Measurements from ENCODE around the gene MKNK1.

Gene MKNK1

DNA sequence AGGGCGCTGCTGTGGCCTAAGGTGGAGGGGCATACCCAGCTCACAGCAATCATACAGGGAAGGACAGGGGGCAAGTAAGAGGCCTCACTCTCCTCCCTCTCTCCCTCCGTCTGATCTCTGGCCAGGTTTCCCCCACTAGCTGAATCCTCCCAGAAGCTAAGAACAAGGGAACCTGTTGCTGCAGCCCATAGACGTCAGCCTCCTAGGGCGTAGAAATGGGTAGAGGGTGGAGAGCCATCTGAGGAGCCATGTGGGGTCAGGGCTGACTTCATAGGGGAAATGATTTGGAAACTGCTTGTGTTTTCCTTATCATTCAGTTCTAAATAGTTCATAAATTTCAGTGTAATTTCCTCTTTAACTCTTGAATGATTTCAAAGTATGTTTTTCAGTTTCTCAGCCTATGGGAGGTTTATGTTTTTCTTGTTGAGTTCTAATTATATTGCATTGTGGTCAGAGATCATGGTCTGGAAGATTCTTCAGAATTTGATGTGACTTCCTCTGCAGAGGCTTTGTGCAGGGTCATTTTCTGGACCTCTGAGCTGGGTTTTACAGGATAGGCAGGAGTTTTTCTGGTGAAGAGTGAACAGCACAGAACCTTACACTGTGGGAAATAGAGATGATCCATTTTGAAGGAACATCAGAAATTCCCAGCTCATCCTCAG, 14.8 kb upstream of the MKNK1 start:
- no peak for DNase-seq

DNA sequence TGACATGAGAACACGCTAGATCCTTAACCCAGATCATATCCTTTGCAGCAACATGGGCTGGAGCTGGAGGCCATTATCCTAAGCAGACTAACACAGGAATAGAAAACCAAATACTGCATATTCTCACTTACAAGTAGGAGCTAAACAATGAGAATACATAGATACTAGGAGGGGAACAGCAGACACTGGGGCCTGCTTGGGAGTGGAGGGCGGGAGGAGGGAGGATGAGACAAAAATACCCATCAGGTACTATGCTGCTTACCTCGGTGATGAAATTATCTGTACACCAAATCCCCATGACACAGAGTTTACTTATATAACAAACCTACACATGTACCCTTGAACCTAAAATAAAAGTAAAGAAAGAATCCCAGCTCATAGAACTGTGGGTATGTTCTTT, 13.8 kb upstream of the MKNK1 start:
- DNase-seq = no peak

DNA sequence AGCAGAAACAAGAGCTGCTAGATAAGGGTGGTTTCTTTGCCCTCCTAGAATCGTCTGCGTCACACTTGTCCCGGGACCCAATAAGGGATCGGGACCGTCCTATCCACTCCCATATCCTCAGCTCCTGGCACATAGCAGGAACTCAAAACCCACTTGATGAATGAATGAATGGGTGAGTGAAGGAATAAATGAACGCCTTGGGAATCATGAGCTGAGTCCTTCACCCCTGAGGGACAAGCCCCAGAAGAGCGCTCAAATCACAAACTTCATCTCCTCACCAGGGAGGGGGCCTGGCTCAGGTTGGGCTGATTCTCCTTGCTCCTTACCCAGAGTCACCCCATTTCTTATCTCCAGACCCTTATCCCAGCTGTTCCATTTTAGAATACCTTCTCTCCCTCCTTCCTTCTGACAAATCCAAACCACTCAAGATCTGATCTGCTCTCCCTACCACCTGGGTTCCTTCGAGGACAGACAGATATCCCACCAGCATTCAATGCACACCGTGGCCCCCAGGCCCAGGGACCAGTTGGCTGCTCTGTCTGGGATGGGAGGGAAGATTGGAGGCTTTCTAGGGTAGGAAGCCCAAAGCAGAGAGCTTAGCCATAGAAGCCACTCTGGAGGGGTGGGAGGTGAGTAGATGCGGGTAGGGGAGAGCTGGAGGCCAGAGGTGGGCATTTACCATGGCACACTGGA, 13.2 kb upstream of the MKNK1 start:
- DNase-seq = no peak

DNA sequence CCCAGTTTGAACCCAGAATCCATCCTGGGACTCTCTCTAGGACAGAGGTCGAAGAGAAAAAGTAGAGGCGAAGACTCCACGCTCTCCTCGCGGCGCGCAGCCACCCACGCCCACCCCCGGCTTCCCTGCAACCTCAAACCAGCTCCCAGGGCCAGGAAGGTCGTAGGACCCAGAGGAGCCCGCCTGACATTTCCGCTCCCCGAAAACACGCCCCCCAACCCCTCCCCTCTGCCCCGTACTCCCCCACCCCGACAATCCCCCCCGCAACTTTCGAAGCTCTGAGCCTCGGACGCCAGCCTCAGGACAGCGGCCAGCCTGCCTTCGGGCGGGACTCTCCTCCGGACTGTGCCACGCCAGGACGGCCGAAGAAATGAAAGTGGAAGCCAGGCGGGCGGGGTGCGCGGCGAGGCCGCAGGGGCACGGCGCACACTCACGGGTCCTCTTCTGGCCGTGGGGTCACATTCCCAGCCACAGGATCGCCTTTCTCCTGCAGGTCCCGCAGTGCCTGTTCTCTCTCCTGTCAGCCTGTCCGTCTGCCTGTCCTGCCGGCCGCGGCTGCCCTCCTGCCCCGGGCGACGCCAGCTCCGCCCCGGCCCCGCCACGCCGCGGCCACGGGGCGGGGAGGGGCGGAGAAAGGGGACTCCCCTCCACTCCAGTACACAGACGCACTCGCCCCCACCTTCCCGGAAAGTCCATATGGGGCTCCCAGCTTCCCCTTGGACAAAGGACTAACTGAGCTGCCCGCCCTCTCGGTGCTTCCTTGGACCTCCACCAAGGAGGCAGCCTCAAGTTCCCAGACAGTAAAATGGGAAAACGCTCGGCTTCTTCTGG, 12.4 kb upstream of the MKNK1 start, which contains the start of gene MOB3C:
Gene MOB3C, minus strand, starts transcription at position 535 of the 831 bp plus-strand sequence. CDS start 3,490 bp downstream, outside the sequence.
- DNase-seq = peak; percentile 49

DNA sequence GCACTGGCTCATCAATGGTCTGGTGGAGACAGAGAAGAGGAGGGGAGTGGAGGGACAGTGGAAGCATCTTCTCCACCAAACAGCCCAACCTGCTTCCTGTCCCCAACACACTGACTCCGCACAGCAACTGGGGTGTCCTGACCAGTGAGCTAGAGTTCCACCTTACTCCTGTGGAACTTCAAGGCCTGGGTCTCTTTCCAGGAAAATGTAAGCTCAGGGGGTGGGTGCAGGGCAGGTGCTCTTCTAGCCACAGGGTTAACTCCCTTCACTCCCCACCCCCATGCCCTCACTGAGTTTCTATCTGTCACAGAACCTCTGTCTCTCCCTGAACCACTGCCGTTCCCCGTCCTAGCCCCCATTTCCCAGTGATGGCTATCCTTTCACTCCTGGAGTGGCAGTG, 11.7 kb upstream of the MKNK1 start:
- no peak for DNase-seq

DNA sequence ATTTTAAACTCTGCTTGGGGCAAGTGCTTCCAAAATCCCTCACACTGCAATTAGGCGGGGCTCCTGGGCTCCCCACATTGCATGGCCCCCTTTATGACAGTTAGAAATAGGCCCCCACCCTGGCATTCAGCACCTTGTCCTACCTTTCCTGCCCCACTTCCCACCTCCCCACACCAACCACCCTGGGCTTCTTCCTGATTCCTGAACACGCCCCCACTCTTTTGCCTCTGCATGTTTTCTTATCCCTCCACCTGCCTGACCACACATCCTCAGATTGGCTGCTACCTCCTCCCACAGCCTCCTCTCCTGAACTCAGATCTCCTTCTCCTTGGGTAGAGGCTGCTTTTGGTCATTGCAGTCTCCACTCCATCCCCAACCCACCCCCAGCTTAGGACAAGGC, 11.0 kb upstream of the MKNK1 start:
- no peak for DNase-seq

DNA sequence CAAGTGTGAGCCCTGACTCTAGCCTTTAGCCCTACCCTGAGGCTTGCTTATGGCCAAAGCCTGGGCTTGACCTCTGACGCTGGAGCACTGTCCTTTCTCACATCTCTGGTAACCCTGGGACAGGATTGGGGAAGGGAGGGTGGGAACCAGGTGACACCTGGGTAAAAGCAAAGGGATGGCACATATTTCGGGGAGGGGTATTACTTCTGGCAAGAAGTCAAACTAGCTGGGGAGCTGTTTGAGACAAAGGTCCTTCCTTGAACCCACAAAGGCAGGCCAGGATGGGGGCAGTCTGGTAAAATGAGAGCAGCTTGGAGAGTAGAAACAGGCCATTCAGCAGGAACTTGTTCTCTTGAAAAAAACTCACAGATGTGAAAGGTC, 10.5 kb upstream of the MKNK1 start:
- no peak for DNase-seq

DNA sequence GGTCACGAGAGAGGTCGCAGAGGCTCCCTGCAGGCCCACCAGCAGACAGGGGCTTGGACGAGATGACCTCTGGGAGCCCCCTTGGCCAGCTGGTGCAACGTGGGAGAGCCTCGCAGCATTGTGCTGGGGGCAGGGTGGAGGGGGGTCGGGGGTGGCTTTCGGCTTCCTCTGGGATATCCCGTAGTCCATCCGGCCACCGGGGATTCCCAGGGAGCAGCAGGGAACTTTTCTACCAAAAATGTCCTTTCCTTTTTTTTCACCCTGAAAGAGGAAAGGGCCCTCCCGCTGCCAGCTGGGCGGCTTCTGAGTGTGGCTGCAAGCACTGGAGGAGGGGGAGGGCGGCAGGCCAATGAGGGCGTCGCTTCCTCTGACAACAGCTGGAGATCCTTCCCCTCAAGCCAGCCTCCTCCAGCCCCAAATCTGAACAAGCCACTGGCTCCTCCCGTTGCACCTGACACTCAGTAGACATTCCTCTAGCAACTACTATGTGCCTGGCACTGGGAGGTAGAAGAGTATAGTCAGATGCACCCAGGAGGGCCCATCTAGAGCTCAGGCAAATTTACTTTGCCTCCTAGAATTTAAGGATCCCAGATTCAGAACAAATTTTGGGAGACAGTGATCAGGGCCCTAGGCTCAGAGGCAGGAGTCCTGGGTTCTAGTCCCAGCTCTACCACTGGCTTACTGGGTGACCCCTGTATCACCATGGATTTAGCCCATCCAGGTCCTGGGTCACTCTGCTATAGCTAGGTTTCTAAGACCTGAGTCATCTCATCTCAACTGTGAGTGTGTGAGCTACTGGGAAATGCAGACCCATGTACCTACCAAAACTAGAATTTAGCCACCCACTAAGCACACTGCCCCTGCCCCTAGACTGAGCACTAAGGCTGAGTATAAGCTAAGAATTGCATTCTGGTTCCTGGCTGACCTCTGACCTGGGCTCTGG, 9.9 kb upstream of the MKNK1 start:
- no peak for DNase-seq

DNA sequence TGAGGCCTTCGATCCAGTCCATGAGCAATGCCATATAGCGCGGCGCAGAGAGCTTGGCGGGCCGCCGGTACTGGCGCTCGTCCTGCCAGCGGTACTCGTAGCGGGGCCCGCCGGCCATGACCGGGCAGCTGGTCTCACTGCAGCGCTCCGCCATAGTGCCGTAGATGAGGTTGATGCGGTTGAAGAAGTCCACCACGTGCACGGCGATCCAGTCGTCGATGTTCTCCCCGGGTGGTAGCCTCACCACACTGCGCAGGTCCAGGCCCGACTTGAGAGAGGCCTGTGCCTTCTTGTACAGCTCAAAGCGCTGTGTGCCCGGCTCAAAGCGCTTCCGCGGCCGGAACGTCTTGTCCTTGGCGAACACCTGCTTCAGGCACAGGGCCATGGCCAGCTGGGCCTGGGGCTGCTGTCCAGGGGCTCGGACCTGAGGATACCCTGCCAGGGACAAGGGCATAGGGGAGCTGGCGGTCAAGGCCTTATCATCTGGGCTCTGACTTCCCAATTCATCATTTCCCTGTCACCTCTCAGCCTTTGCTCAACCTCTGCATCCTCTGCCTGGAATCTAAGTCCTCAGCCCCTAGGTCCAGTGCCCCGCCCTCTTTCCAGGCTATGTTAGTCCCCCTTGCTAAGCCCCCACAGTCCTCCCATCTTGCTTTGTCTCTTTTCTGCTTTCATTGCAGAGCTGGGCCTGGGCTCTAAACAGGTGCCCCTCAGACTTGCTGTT, 9.0 kb upstream of the MKNK1 start:
- DNase-seq = no peak

DNA sequence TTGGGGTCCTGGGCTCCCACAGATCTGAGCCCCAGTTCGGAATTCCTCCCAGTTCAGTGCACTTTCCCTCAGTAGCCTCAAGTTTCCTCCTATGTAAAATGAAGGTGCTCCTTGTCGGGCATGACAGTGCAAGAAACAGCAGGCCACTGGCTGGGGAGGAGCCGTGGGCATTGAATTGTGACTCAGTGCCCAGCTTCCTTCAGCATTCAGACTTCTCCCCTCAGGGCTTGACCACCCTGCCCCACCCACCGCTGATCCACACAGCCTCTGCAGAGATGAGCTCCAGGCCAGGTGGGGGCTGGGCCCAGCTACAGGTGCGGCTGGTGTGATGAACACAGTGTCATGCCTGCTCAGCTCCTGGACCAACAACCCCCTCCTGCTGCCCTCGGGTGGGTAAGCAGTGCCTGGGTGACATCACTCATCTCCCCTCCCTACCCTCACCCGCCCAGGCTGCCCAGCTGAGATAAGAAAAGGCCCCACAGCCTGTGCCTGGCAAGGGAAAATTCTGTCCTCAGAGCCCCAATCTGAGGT, 7.7 kb upstream of the MKNK1 start:
- DNase-seq = peak; percentile 67

DNA sequence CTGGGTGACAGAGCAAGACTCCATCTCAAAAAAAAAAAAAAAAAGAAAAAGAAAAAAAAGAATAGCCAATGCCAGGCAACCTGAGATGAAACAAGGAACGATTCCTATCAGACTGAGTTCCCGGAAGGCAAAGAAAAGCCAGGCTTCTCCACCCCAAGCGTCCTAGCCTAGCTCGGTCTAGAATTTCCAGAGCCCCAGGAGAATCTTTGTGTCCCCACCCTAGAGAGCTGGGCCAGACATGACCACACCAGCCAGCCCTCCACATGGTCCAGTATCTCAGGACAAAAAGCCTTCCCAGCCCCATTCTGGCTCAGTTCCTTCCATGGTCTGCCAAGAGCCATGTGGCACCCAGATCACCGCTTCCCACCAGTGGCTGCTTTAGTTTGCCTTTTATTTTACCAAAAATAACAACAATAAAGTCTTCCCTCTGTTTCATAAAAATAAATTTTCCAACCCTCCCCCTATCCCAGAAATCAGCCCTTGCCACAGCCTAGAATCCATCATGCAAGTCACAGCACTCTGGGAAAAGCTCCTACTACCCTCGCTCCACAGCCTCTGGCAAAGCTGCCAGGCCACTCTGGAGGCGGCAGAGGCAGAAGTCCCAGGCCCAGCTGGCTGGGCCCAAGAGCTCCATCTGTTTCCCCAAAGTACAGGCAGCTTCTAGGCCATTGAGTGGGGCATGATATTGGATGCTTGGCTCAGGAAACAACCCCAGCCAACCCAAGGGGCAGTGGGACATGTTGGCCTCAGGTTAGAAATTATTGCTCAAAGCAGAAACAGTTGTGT, 3.5 kb upstream of the MKNK1 start:
- DNase-seq = no peak

DNA sequence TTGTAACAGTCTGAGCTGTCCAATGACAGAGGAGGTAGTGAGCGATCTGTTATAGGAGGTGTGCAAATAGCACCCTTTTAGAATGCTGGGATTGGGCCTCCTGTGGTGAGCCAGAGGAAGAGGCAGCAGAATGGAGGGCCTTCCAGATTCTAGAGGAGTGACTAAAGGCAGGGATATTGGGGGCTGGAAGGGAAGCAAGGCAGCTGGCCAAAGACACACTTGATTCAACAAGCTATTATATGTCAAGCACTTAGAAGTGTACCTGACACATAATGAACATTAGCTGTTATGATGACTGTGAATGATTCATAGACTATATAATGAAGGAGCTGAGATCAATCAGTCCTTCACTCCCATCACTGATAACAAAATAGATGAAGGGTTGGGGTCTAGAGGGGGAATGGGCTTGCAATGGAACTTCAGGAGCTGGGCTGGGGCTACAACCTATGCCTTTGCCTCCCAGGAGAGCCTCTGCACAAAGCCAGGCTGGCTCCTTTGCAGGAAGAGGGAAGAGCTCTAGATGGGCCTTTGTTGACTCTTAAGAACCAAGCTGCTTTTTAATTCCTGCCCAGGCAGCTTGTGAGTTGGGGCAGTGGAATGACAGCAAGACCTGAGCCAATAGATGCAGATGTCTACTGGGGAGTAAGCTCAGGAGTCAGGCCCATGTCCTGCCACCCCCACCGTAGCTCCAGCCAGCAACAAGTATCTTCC, 2.3 kb upstream of the MKNK1 start:
- peak; percentile 23 for DNase-seq

DNA sequence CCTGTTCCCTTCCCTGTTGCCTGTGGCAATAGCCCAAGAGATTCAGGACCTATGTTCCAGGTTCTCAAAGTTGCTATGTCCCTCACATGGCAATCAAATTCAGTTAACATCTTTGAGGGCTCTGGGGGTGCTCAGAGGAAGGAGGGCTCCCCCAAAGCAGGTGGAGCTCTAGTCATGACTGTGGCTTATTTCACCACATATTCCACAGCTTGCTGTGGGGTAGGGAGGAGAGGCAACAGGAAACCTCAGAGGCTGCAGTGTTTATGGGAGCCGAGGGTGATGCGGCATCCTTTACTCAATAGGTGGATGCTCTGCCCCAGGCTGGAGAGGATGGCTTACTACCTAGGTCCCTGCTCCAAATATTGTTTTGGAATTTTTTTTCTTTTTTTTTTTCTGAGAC, 1.2 kb upstream of the MKNK1 start:
- no peak for DNase-seq

DNA sequence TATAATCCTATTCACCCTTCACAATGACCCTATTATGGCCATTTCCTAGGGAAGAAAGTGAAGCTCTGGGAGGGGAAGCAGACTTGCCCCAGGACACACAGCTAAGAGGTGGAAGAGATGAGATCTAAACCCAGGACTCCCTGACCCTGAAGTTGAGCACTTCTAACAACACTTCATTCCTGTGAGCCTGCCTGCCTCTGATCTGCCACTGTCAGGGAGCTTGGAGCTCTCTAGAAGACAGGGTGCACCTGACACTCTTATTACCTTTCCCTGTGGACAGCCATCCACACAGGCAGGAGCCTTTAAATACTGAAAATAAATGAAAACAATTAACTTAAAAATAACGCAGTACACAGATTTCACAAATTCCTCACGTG, 599 bp downstream of the MKNK1 start:
- no peak for DNase-seq

DNA sequence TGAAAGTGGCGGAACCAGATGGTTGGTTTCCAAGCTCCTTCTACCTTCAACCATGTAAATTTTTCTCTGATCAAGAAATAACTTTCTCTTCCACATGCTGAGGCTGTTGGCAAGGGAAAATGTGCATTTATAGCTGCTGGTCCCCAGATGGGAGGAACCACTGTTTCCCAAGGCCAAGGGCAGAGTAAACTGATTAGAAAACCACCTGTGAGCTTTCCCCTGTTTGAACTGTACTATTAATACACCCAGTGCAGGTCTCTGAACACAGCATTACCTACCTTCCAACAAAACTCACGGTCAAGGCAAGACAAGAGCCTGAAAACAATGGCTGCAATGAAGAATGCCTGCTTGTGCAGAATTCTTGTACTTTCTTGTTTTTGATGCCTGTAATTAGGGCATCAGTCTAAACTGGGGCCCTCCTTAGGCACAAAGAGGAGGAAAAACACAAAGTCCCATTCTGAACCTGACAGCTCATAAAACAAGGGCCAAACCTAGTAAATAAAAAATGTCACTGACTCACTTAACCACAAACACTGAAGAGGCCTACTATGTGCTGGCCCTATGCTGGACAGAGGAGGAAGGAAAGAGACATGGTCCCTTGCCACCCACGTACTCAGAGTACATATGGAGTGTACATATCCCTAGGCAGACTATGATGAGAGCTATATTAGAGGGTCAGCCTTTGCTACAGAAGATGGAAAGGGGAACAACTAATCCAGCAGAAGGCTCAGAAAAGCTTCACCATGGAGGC, 2.6 kb downstream of the MKNK1 start:
- no peak for DNase-seq

DNA sequence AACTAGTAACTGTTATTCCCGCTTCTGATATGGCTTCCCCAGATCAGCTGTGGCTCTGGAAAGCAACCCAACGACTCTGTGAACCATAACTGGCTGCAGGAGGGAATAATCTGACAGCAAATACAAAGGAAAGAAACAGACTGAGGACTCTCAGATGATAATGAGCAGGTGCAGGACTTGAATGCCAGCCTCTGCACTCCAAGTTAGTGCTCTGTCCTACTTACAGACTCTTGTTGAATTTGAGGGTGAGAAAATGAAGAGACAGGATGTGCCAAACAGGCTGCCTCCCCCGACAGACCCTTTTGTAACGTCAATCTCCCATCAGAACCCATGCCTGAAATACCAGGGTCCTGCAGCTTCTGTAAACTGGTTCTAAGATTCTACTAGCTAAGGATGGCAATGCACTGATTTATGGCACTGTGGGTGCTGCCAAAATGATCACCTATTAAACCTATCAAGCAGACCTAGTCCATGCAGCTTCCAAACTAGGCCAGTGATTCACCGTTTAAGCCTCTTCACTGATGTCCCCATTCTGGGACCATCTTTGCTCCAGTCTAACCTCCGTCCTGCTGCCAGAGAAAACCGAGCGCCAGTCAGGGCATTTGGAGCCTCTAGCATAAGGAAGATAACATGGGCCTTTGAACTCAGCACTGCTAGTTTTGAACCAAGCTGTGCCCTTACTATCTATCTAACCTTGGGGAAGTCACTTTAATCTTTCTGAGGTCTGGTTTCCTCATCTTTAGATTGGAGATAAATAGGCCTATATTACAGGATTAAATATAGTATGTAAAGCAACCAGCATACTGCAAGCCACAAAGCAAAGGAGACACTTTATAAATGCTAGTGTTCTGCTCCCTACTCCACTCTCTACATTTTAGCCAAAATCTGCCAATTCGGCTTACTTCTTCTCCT, 4.8 kb downstream of the MKNK1 start:
- no peak for DNase-seq

DNA sequence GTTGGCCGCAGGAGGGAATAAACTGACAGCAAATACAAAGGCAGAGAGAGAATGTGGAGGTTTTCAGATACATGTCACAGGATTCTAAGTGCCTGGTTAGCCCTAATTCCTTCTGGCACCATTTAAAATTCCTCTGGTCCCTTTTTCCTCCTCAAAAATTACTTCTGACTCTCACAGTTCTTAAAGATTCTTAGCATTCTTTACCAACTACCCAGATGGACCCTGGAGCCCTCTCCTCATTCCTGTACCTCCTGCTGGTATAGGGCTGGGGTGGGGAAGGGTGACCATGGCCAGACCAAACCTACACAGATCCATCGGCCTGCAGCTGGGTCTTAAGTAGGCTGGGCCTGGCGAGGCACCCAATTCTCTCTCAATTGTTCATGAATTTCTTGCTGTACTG, 7.2 kb downstream of the MKNK1 start:
- no peak for DNase-seq

DNA sequence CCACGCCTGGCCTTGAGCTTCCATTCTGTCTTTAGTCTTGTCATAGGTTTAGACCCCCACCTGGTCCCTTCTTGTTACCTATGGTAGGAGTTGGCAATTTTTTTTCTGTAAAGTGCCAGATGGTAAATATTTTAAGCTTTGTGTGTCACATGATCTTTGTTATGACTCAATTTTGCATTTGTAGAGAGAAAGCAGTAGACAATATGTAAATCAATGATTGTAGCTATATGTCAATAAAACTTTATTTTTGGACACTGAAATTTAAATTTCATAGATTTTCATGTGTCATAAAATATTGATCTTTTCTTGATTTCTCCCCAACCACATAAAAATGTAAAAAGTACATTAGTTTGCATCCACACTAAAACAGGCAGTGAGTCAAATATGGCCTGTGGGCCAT, 8.0 kb downstream of the MKNK1 start:
- DNase-seq = no peak
